Duodenal mucosa (tissue), 2 donors: ENCODE results near the gene ZNF576.
"Not testable (repeated sequence)": the region's sequence is repeated elsewhere in the genome, so short reads cannot be mapped to it uniquely, and the experiment has no call there.

Experiments
- H3K27ac ChIP-seq: one replicate; pipeline ENCODE4 v1.7.0; 2013; ENCODE audit warnings: low read depth, low read length
- H3K27me3 ChIP-seq, 2 donors: one replicate each; pipeline ENCODE4 v1.7.0; 2013; ENCODE audit warnings: low read length in 2 of 2, control low read depth in 1 of 2; ENCODE audit not compliant: insufficient read depth in 2 of 2, control insufficient read depth in 1 of 2
- H3K36me3 ChIP-seq, 2 donors: one replicate each; pipeline ENCODE4 v1.7.0; 2013; ENCODE audit warnings: low read length in 2 of 2, control low read depth in 1 of 2; ENCODE audit not compliant: insufficient read depth in 2 of 2, control insufficient read depth in 1 of 2
- H3K4me1 ChIP-seq, 2 donors: one replicate each; pipeline ENCODE4 v1.7.0; 2013; ENCODE audit warnings: low read length in 2 of 2, control low read depth in 1 of 2; ENCODE audit not compliant: insufficient read depth in 2 of 2, control insufficient read depth in 1 of 2
- H3K4me3 ChIP-seq, 2 donors: one replicate each; pipeline ENCODE4 v1.7.0; 2013; ENCODE audit warnings: low read length in 2 of 2, low read depth in 1 of 2
- H3K9ac ChIP-seq, 2 donors: one replicate each; pipeline ENCODE4 v1.7.0; 2013; ENCODE audit warnings: low read length in 2 of 2, low read depth in 1 of 2
- H3K9me3 ChIP-seq, 2 donors: one replicate each; pipeline ENCODE4 v1.7.0; 2013; ENCODE audit warnings: low read length in 2 of 2, control low read depth in 1 of 2; ENCODE audit not compliant: control insufficient read depth in 1 of 2

Gene ZNF576

GRCh38 chr19:43595999-43596841 lies at the start of gene ZNF576, which contains the start of gene IRGQ:
Gene ZNF576, plus strand, starts transcription at chr19:43596595. Its CDS starts 514 bp downstream, at chr19:43597109.
Gene IRGQ, minus strand, starts transcription at chr19:43596134. Its CDS starts 796 bp downstream, at chr19:43595338.
- H3K4me1 ChIP-seq = peaks cover 28 to 32% of the 10 kb centered on the region in 2 donors
- no peaks in the 10 kb centered on the region for H3K9me3 ChIP-seq
- peak within 1 kb of the TSS; percentile 81 to 99 for H3K4me3 ChIP-seq
- peaks cover 12 to 40% of the 10 kb centered on the region in 2 donors for H3K36me3 ChIP-seq
- no peaks in the 10 kb centered on the region for H3K27me3 ChIP-seq
- peak within 1 kb of the TSS; percentile 91 for H3K27ac ChIP-seq
- H3K9ac ChIP-seq = peak within 1 kb of the TSS; percentile 93 to 95

- H3K27ac ChIP-seq, H3K9ac ChIP-seq, H3K4me3 ChIP-seq, H3K4me1 ChIP-seq, H3K9me3 ChIP-seq, H3K27me3 ChIP-seq: not testable (repeated sequence)
- H3K36me3 ChIP-seq = peaks cover 23 to 45% of the 10 kb centered on the region in 2 donors
Observed at GRCh38 chr19:43547926-43548325, 48.5 kb upstream of the ZNF576 start.

- Histone ChIP-seq H3K4me3 (no peak overlapping the region), H3K27ac (no peak overlapping the region), H3K9me3 (no peaks in the 10 kb centered on the region), H3K9ac (no peak overlapping the region), H3K27me3 (no peaks in the 10 kb centered on the region), H3K4me1 (no peaks in the 10 kb centered on the region), H3K36me3 (peaks cover 22 to 45% of the 10 kb centered on the region in 2 donors)
Observed at GRCh38 chr19:43548706-43549105, 47.7 kb upstream of the ZNF576 start.

- H3K4me1 ChIP-seq = no peaks in the 10 kb centered on the region
- H3K9ac ChIP-seq = no peak overlapping the region
- no peak overlapping the region for H3K4me3 ChIP-seq
- H3K27me3 ChIP-seq = no peaks in the 10 kb centered on the region
- no peaks in the 10 kb centered on the region for H3K9me3 ChIP-seq
- peaks cover 10 to 41% of the 10 kb centered on the region in 2 donors for H3K36me3 ChIP-seq
- H3K27ac ChIP-seq = no peak overlapping the region
Observed at GRCh38 chr19:43551399-43552197, 44.8 kb upstream of the ZNF576 start.

- Histone ChIP-seq H3K4me1 (no peaks in the 10 kb centered on the region), H3K27ac (no peak overlapping the region), H3K9me3 (no peaks in the 10 kb centered on the region), H3K4me3 (no peak overlapping the region), H3K9ac (no peak overlapping the region), H3K27me3 (no peaks in the 10 kb centered on the region), H3K36me3 (peaks cover 10 to 41% of the 10 kb centered on the region in 2 donors)
Observed at GRCh38 chr19:43552198-43552450, 44.3 kb upstream of the ZNF576 start.

GRCh38 chr19:43552616-43553015 lies 43.8 kb upstream of the ZNF576 start:
- Histone ChIP-seq H3K9ac (no peak overlapping the region), H3K27me3 (no peaks in the 10 kb centered on the region), H3K36me3 (peaks cover 10 to 41% of the 10 kb centered on the region in 2 donors), H3K9me3 (no peaks in the 10 kb centered on the region), H3K4me3 (no peak overlapping the region), H3K4me1 (no peaks in the 10 kb centered on the region), H3K27ac (no peak overlapping the region)

GRCh38 chr19:43553656-43554055 lies 42.7 kb upstream of the ZNF576 start:
- Histone ChIP-seq H3K9ac (no peak overlapping the region), H3K9me3 (no peaks in the 10 kb centered on the region), H3K27me3 (no peaks in the 10 kb centered on the region), H3K27ac (no peak overlapping the region), H3K4me3 (no peak overlapping the region), H3K4me1 (no peaks in the 10 kb centered on the region), H3K36me3 (peaks cover 10 to 44% of the 10 kb centered on the region in 2 donors)

- Histone ChIP-seq H3K36me3 (peaks cover 10 to 44% of the 10 kb centered on the region in 2 donors), H3K27me3 (no peaks in the 10 kb centered on the region)
Observed at GRCh38 chr19:43554317-43554895, 42.0 kb upstream of the ZNF576 start.

GRCh38 chr19:43555185-43555770 lies 41.1 kb upstream of the ZNF576 start:
- no peak overlapping the region for H3K4me3 ChIP-seq
- H3K9ac ChIP-seq = no peak overlapping the region
- H3K27ac ChIP-seq = no peak overlapping the region

More at GRCh38 chr19:43554317-43554895, 42.0 kb upstream of the ZNF576 start:
- Histone ChIP-seq H3K4me3 (no peak overlapping the region), H3K9ac (no peak overlapping the region), H3K27ac (no peak overlapping the region), H3K4me1 (no peaks in the 10 kb centered on the region), H3K9me3 (no peaks in the 10 kb centered on the region)

More at GRCh38 chr19:43555185-43555770, 41.1 kb upstream of the ZNF576 start:
- no peaks in the 10 kb centered on the region for H3K27me3 ChIP-seq
- no peaks in the 10 kb centered on the region for H3K9me3 ChIP-seq
- H3K4me1 ChIP-seq = no peaks in the 10 kb centered on the region
- peaks cover 10 to 45% of the 10 kb centered on the region in 2 donors for H3K36me3 ChIP-seq
